Left colon (tissue), 2 donors: ENCODE results near the gene TBCCD1. TPM values are rescaled to one million over a fixed set of nuclear protein-coding genes. Genes with fewer than 3 reads are reported as not detected.

Experiments used
- ATAC-seq: fragments of 200-7000 bp; cut with Tn5 transposase; one replicate; pipeline ENCODE4 v1.9.1; 2020; ENCODE audit warnings: mild to moderate bottlenecking, moderate library complexity
- DNase-seq, 2 donors: peaks; one replicate each; pipeline ENCODE4 v3.0.0-alpha.2; 2020
- intact Hi-C, 2 donors: fragments of 100-400 bp; cut with DNase I in 1 of 2; cut with micrococcal nuclease in 1 of 2; formaldehyde crosslinking; loops; one replicate each; pipeline versions ENCODE4 v1.11.2 to v1.14.0; 2022; cut with DNase I, micrococcal nuclease
- total RNA-seq, 2 donors: library from RNA; stranded (reverse); fragmentation: NEBNext Ultra II Directional; extraction: Animal tissue kit (Norgen Biotek cat#: 25700); gene quantifications; one replicate each; pipeline ENCODE4 v1.2.1, GENCODE V29; 2021
- donor health status: DM: no; HTN: no; CAD: no.
- donor health status: DM: yes; HTN: yes; CAD: no.

Gene TBCCD1
- total RNA-seq, 2 donors from 2014 or later = 10.0 to 10.7 TPM

DNA sequence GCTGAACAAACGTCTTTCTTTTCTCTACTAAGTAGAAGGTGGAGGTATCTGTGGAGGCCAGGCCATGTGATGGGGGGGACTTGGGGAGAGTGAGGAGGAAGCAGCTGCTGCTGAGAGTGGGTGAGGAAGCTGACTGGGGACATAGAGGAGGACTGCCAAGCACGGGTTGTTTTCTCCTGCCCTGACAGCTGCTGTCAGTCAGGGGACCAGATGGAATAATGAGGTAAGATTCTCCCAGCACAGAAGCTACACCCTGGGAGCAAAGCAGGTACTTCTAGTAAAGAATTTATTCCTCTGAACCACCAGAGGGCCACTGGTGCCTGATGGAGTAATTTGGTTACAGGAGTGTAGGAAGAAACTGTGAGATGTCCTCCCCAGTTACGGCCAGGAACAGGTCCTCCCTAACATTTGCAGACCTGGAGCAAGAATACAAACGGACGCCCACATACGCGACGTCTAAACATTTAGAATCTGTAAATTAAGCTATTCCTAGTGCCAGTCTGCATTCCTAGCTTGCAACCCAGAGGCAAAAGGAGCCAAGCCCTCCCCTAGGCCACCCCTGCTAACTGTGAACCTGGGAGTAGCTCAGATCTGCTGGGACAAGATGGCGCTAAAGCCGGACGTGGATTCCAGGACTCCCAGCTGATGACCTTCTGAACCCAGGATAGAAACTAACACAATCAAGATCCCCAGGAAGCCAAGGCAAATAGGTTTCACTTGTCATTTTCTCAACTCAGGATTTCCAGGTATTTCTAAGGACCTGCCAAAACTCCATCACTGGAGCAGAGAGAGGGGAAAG lies 37.7 kb downstream of the TBCCD1 start:
- ATAC-seq (no peak), DNase-seq (no peak)
- intact Hi-C loops = no loop called here

DNA sequence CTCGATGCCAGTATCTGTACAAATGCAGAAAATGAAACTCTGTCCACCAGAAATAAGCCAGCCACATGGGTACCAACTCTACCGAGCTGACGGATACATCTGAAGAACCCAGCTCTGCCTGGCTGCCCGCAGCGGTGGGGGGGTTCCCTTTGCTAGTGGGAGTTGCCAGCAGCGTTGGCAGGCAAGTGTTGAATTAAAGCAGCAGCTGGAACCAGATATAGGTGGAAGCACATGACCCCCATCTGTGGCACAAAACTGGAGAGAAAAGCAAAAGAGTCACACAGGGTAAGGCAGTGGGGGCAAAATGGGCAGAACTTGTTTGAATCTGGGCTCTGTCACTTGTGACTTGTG lies 40.9 kb downstream of the TBCCD1 start:
- ATAC-seq = no peak
- DNase-seq = peak in 1 of 2 donors; percentile 17
- intact Hi-C loops = no loop called here

DNA sequence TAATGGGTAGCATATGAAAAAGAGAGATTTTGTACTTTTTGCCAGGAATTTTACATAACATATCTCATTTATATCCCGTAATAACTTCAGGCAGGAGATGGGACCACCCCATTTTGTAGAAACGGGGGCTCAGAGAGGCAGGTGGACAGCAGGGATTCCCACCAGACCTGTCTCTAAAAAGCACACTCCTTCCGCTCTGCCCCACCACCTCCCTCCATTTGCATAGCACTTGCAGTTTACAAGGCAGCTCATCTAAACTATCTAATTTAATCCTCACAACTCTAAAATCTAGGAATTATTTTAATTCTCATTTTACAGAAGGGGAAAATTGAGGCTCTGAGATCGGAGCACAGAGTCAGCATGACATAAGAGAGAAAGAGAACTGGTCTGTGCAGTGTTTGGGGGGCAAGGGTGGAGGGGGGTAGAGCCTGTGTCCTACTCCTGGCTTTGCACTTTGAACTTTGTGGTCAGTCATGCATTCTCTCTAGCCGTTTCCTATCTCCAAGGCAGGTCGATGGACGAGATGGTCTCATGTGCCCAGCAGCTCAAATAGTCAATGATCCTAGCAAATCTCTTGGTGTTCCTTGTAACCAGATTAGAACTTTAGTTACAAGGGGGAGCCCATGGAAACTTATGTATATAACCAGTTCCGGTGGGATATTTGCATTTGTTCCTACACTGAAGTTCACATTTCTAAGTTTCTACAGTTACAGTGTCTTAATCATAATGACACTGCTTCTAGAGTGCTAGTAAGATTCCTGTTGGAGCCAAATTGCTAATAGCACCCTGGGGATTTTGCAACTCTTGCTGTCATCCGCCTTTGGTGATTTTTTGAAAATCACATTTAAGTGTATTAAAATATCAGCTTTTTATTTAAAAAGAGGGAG lies 41.5 kb downstream of the TBCCD1 start:
- DNase-seq = no peak
- intact Hi-C loops = no loop called here
- no peak for ATAC-seq

DNA sequence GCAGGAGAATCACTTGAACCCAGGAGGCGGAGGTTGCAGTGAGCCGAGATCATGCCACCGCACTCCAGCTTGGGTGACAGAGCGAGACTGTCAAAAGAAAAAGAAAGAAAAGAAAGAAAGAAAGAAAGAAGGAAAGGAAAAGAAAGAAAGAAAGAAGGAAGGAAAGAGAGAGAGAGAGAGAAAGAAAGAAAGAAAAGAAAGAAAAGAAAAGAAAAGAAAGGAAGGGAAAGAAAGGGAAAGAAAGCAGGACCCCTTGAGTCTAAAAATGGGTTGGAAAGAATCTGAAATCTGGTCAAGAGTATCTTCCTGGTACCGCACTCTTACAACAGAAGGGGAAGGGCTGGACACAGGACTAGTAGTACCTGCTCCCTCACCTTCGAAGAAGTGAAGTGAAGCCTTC lies 42.5 kb downstream of the TBCCD1 start:
- no peak for ATAC-seq
- intact Hi-C loops = no loop called here

DNA sequence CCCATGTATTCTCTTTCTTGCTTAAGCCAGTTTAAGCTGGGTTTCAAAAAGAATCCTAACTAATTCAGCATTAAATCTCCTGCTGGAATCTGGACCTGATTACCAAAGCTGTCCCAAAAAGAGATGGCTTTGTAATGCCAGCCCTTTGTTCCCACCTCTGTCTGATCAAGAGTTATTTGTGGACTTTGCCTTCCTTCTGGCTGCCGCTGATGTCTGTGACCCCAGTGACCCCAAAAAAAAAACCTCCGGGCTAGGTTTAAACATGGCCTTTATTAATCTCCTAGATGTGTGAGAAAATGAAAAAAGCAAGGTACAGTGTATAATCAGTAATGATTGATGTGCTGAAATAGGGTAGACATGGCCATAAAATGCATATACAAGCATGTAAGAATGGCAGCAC lies 43.7 kb downstream of the TBCCD1 start:
- ATAC-seq (no peak), DNase-seq (no peak)
- intact Hi-C loops = no loop called here

More for the DNA sequence above, 42.5 kb downstream of the TBCCD1 start:
- no peak for DNase-seq

DNA sequence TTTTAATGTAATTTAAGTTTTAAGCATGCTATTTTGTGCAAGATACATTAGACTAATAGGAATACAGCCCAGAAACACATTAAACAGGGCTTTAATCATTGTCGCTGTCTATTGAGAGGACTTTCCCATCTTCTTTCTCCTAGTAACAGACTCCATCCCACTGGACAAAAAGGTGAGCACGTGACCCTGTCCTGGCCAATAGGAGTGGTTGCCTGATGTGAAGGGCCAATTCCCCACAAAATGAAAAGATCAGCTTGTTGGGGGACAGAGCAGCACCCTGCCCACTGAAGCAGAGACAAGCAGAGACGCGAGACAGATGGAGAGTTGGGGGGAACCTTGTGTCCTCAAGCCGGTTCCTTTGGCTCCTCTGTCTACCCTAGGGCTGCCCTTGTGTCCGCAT lies 44.1 kb downstream of the TBCCD1 start:
- no peak for ATAC-seq
- intact Hi-C loops = no loop called here
- no peak for DNase-seq

DNA sequence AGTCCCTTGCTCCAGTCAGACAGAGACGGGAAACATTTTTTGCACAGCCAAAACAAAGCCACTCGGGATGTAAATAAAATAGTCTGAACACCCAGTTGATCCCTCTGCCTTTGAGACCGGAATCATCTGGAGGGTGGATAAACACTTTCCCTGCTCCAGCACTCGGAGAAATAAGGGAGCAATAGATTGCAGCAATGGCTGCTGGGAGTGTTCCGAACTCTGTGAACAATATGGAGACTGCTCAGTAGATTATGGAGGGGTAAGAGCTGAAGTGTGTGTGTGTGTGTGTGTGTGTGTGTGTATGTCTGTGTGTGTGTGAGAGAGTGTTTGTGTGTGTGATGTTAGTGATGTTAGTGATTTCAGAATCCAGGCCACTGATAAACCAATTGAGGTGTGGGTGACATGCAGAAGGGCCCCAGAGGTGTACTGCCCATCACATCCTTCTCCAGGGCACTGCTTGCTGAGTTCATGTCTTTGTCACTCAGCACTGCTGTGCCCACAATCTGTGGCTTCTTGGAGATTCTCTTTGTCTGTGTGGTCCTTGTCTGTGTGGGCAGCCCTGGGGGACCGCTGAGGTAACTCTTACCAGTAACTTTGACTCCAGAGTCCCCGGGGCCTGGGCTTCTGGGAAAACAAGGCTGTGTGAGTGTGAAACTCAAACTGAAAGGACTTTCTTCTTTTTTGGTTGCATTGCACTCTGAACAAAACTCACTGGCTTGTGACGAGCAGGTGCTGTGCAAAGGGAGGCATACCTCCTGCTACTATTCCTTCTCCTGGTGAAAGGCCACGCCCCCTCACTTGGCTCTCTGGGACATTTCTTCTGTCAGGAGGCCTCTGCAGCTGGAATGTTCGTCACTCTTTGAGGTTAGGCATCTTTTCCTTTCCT lies 45.9 kb downstream of the TBCCD1 start:
- ATAC-seq (no peak), DNase-seq (peak in 1 of 2 donors; percentile 18)
- intact Hi-C loops = no loop called here

DNA sequence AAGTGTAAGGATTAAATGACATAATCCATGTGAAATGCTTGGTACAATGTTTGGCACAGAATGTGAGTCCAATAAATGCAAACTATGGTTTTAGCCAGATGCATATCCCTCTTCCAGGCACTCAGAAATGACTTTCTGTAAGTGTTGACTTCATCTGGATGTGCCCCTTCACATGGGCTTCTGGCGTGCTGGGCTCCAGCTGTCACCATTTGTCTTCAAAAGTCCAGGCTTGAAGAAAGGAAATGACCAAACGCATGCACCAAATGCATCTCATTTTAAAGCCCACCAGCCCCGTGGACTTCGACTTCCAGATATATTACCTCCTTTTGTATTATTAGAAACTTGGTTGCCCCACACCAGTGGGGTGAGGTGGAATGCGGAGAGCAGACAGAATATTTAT lies 46.7 kb downstream of the TBCCD1 start:
- no peak for DNase-seq
- ATAC-seq = no peak
- intact Hi-C loops = no loop called here

DNA sequence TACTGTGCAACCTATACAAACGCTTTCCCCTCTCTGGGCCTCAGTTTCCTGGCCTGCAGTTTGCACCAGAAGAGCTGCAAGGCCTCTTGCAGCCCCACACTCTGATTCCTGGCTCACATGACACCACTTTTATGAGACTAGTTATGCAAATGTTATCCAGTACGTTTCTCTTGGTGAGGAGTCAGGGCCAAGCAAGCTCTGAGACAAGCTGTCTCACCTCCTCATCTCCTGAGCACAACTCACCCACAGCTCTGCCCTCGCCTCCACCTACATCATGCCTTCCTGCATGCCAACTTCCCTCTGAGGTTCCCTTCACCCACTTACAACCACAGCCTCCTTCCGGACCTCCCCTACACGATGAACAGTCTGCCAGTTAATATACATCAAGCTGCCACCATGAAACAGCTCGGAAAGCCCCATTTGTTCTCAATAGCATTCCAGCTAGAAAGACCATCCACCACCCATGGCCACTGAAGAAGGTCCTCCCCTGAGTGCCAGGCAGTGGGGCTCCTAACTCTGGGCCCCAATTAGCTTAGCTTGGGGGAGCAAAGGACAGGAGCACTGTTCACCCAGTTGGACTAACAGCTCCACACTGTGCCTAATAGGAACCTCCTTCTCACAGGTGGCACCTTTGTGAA lies 48.0 kb downstream of the TBCCD1 start:
- DNase-seq (peak in 1 of 2 donors; percentile 13), ATAC-seq (no peak)
- intact Hi-C loops = no loop called here

DNA sequence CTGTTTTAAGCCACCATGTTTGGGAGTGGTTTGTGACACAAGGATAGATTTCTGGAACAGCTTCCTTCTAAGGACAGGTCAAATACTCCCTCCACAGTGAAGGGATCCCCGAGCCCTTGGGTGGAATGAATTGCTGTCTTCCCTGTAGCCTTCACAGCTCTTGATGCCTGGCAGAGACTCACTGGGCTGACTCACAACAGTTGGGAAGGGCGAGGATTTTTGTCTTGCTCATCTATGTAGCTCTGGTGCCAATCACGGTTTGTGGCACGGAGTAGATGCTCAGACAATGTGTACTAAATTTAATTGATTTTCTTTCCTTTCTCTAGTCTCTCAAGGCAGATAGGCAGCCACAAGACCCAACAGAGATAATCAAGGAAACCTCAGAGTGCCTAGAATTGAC lies 49.9 kb downstream of the TBCCD1 start:
- intact Hi-C loops = no loop called here
- ATAC-seq (no peak), DNase-seq (no peak)

DNA sequence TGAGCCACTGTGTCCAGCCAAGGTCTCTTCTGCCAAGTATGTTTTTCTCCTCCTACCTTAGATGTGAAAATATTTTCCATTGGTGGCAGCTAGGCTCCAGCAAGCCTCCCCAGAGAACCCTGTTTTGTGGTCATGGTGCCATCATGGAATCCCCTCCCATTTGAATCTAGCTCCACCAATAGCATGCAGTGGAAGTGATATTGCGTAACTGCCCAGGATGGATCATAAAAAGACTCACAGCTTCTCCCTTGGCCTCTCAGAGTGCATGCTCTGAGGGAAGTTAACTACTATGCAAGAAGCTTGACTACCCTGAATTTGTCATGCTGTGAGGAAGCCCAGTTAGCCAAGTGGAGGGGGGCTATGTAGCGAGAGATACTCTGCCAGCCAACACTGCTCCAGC lies 50.5 kb downstream of the TBCCD1 start:
- intact Hi-C loops = no loop called here
- DNase-seq (no peak), ATAC-seq (no peak)

DNA sequence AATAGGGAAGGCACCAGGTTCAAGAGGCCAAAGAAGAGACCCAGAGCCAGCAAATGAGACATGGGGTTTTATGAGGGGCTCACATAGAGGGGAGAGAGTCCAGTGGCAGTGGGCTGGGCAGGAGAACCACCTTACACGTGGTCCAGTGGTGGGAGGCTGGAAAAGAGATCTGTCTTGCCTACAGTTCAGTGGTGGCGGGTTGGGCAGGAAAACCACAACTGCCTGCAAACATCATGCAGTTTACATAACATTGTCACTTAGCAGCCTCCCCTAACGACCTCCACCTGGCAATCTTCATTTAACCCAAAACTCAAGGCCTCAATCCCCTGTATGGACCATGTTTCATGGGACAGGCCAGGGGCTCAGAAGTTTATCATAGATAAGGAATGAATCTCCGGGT lies 52.0 kb downstream of the TBCCD1 start:
- intact Hi-C loops = no loop called here
- DNase-seq (no peak), ATAC-seq (no peak)

DNA sequence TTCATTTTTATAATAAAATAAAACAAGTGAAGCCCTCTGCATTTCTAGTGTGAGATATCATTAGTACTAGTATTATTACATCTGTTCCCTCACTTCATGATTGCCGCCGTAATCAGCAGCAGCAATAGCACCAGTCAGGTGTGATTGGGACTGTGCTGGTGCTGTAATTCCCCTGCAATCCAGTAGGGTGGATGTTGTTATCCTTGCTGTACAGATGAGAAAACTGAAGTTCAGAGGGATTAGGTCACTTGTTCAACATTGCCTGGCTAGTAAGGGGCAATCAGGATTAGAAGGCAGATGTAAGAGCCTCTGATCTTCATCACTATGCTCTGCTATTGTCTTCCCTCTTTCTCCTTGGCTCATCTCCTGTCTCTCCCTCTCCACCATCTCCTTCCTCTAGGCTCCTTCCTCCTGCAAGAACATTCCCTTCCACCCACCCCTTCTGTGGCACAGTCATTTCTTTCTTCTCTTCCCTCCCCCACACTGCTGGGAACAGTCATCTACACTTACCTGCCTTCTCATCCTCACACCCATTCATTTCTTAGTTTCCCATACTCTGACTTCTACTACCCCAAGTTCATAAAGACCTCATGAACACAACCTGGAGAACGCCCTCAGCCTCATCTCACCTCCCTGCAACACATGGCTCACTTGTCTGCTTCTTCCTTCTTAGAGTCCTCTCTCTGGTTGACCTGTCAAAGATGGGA lies 52.7 kb downstream of the TBCCD1 start:
- no peak for DNase-seq
- ATAC-seq = peak; percentile 45
- intact Hi-C loops = no loop called here

DNA sequence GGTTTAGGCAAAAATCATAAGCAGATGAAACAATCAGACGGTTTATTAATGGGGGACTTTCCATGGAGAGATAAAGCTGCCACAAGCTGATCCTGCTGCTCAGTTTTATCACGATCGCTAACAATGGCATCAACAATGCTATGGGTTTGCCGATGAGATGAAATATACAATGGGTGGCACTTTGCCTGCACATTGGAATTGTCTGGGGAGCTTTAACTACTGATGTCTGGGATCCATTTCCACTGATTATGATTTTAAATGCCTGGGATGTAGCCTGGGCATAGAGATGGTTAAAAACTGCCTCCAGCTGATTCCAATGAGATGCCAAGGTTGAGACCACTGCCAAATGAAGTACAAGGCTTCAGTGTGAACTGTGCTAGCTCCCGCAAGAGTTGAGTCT lies 53.8 kb downstream of the TBCCD1 start:
- ATAC-seq (no peak), DNase-seq (no peak)
- intact Hi-C loops = no loop called here

DNA sequence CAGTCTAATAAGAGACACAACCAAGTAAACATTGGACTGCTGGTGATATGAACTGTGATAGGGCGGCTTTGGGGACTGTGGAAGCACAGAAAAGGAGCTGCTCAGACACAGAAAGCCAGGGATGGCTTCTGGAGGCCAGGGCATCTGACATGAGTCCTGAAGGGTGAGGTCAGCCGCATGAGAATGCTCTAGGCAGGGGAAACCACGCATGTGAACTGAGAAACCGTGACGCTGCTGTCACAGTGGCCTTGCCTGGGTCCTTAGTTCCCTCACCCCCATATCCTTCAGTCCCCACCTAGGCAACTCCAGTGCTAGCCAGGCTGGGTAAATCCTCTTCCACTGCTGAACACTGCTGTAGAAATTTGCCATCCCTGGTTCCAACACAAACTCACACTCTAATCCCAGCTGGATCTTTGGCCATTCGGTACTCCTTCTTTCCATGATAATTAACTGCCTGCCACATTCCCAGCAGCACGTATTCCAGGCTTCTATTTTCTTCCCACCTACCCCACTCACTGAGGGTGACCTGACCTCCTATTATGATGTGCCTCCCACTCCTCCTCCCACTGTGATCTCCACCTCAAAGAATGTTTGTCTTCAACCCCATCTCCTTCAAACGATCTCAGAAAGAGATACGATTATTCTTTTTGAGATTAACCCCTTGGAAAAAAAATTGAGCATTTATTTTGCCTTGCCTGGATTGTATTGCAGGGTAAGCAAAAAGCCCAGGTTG lies 54.4 kb downstream of the TBCCD1 start:
- intact Hi-C loops = no loop called here
- ATAC-seq = no peak
- no peak for DNase-seq

DNA sequence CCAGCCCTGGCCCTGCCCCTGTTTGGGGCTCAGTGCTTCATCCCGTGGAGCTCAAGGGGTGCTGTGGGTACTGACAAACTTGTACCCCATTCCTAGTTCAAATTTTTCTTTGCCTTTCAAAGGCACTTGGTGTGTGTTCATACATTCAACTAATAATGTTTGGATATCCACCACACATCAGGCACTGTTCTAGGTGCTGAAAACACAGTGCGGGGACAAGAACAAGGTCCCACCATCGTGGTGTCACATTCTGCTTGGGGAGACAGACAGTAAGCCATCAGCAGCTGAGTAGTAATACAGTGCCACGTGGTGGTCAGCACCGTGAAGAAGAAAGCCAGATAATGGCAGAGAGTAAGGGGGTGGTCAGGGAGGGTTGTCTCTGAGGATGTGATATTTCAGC lies 55.4 kb downstream of the TBCCD1 start:
- intact Hi-C loops = no loop called here
- DNase-seq (no peak), ATAC-seq (no peak)

DNA sequence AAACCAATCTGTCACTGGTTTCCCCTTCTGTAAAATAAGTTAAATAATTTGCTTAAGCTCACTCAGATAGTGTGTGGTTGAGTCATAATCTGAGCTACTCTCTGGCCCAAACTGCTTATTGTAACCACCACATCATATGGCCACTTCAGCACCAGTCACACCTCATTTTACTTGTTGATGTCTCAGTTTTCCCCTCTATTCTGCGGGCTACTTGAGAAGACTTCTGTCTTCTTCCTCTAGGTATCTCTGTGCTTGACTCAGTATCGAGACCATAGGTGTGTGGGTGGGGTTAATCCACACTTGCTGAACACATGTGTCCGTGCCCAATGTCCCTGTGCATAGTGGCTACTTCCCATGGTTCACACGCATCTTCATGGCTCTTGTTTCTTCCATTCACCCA lies 55.9 kb downstream of the TBCCD1 start:
- intact Hi-C loops = no loop called here
- ATAC-seq = no peak
- no peak for DNase-seq
